Brain microvascular endothelial cell (primary cell): ENCODE measurements around the gene RAB5A.
"Not testable (repeated sequence)": the region's sequence is repeated elsewhere in the genome, so short reads cannot be mapped to it uniquely, and the experiment has no call there.

ENCODE experiments used
- DNase-seq: peaks from one replicate; pipeline ENCODE4 v3.0.0-alpha.2; 2020
- H3K27ac ChIP-seq: fragments of 250-450 bp; sonication (Bioruptor Pico); 2 replicates; pipeline ENCODE4 v1.5.1; 2020; ENCODE audit warnings: mild to moderate bottlenecking, moderate library complexity
- H3K27me3 ChIP-seq: fragments of 250-450 bp; sonication (Bioruptor Pico); replicated peaks from 2 replicates; pipeline ENCODE4 v1.5.1; 2020; ENCODE audit warnings: mild to moderate bottlenecking
- H3K36me3 ChIP-seq: fragments of 250-450 bp; sonication (Bioruptor Pico); replicated peaks from 2 replicates; pipeline ENCODE4 v1.5.1; 2020; ENCODE audit warnings: mild to moderate bottlenecking
- H3K4me3 ChIP-seq: 2 replicates; pipeline ENCODE4 v1.5.1; 2011; ENCODE audit warnings: low read depth, mild to moderate bottlenecking, control low read depth, low read length, moderate library complexity
- CTCF ChIP-seq: IDR thresholded peaks from 2 replicates; pipeline ENCODE4 v1.5.1; 2011; ENCODE audit warnings: low read depth, mild to moderate bottlenecking, moderate library complexity, low read length, control low read depth, inconsistent platforms; ENCODE audit errors: missing control alignments
- in situ Hi-C: cut with HindIII; loops from 2 replicates; pipeline ENCODE4 v1.10.0; 2017; ENCODE audit warnings: low sequenced_read_pairs, low pct_ligation_motif_present

RAB5A gene

GRCh38 chr3:20022954-20023622 is 76.2 kb downstream of the RAB5A start:
- in situ Hi-C loops = no loop called here
- Histone ChIP-seq H3K4me3 (no peak overlapping the region), H3K27ac (no peak overlapping the region)

GRCh38 chr3:20023623-20024405 is 76.9 kb downstream of the RAB5A start:
- H3K27ac ChIP-seq = no peak overlapping the region

More at GRCh38 chr3:20022954-20023622, 76.2 kb downstream of the RAB5A start:
- H3K27me3 ChIP-seq = no peaks in the 10 kb centered on the region
- no peak for TF ChIP-seq CTCF
- DNase-seq = no peak
- H3K36me3 ChIP-seq = no peaks in the 10 kb centered on the region

GRCh38 chr3:20027136-20027535 is 80.2 kb downstream of the RAB5A start:
- Histone ChIP-seq H3K27ac (no peak overlapping the region), H3K4me3 (no peak overlapping the region), H3K36me3 (no peaks in the 10 kb centered on the region), H3K27me3 (no peaks in the 10 kb centered on the region)
- no peak for DNase-seq
- in situ Hi-C loops = no loop called here
- no peak for TF ChIP-seq CTCF

More at GRCh38 chr3:20023623-20024405, 76.9 kb downstream of the RAB5A start:
- Histone ChIP-seq H3K27me3 (no peaks in the 10 kb centered on the region), H3K4me3 (no peak overlapping the region), H3K36me3 (no peaks in the 10 kb centered on the region)
- no peak for TF ChIP-seq CTCF
- in situ Hi-C loops = no loop called here
- DNase-seq = no peak

- no peaks in the 10 kb centered on the region for H3K36me3 ChIP-seq
- DNase-seq = no peak
- in situ Hi-C loops = no loop called here
- TF ChIP-seq CTCF = no peak
- no peak overlapping the region for H3K4me3 ChIP-seq
- H3K27me3 ChIP-seq = no peaks in the 10 kb centered on the region
- no peak overlapping the region for H3K27ac ChIP-seq
These were observed 82.0 kb downstream of the RAB5A start for GRCh38 chr3:20028905-20029331.

GRCh38 chr3:20031939-20032338 is 85.0 kb downstream of the RAB5A start:
- in situ Hi-C loops, H3K27me3 ChIP-seq, H3K27ac ChIP-seq, H3K36me3 ChIP-seq, DNase-seq, H3K4me3 ChIP-seq: not testable (repeated sequence)
